Neuronal stem cell (in vitro differentiated cells): ENCODE results near the gene KCNH2.

Experiments
- DNase-seq: peaks from one replicate; pipeline ENCODE4 v3.0.0-alpha.2; 2013; ENCODE audit warnings: low spot score
- H2AFZ ChIP-seq: one replicate; pipeline ENCODE4 v1.6.1; 2013; ENCODE audit warnings: mild to moderate bottlenecking, low read length, inconsistent platforms
- H2AK5ac ChIP-seq: 2 replicates; pipeline ENCODE4 v1.6.1; 2013; ENCODE audit warnings: low read depth, mild to moderate bottlenecking, inconsistent platforms, low read length, moderate library complexity, mixed read lengths
- H2BK120ac ChIP-seq: 2 replicates; pipeline ENCODE4 v1.6.1; 2013; ENCODE audit warnings: low read depth, mild to moderate bottlenecking, inconsistent platforms, low read length, moderate library complexity, mixed read lengths
- H2BK12ac ChIP-seq: one replicate; pipeline ENCODE4 v1.6.1; 2013; ENCODE audit warnings: low read length, inconsistent platforms
- H2BK15ac ChIP-seq: 2 replicates; pipeline ENCODE4 v1.6.1; 2013; ENCODE audit warnings: mild to moderate bottlenecking, low read length, inconsistent platforms, mixed read lengths
- H2BK5ac ChIP-seq: one replicate; pipeline ENCODE4 v1.6.1; 2013; ENCODE audit warnings: inconsistent platforms, mild to moderate bottlenecking, low read length, moderate library complexity
- H3K14ac ChIP-seq: one replicate; pipeline ENCODE4 v1.6.1; 2013; ENCODE audit warnings: low read length, inconsistent platforms
- H3K18ac ChIP-seq: 2 replicates; pipeline ENCODE4 v1.6.1; 2013; ENCODE audit warnings: low read length, inconsistent platforms
- H3K23ac ChIP-seq: 2 replicates; pipeline ENCODE4 v1.6.1; 2013; ENCODE audit warnings: low read depth, mild to moderate bottlenecking, mixed read lengths, low read length, inconsistent platforms; ENCODE audit not compliant: poor library complexity
- H3K27ac ChIP-seq: replicated peaks from 3 replicates; pipeline ENCODE4 v1.5.1; 2013; ENCODE audit warnings: low read length, inconsistent platforms
- H3K27me3 ChIP-seq, 3 experiments: 2 replicates each; pipeline ENCODE4 v1.6.1; 2013; ENCODE audit warnings: low read length in 3 of 3, mild to moderate bottlenecking in 2 of 3, inconsistent platforms in 1 of 3, low read depth in 1 of 3, mixed read lengths in 1 of 3, moderate library complexity in 1 of 3; ENCODE audit not compliant: control insufficient read depth in 3 of 3, insufficient read depth in 3 of 3
- H3K36me3 ChIP-seq, 2 donors: replicated peaks in 1 of 2; 2 replicates each; pipeline ENCODE4 v1.6.1; 2013; ENCODE audit warnings: low read length in 2 of 2; ENCODE audit not compliant: control insufficient read depth in 2 of 2, insufficient read depth in 2 of 2
- H3K4ac ChIP-seq: 2 replicates; pipeline ENCODE4 v1.6.1; 2013; ENCODE audit warnings: inconsistent platforms, mild to moderate bottlenecking, low read length, moderate library complexity
- H3K4me1 ChIP-seq, 2 donors: 1 replicate in 1 of 2; 2 replicates in 1 of 2; pipeline ENCODE4 v1.6.1; 2013; ENCODE audit warnings: low read length in 2 of 2, low read depth in 1 of 2; ENCODE audit not compliant: control insufficient read depth in 2 of 2, insufficient read depth in 1 of 2
- H3K4me2 ChIP-seq: one replicate; pipeline ENCODE4 v1.6.1; 2013; ENCODE audit warnings: mild to moderate bottlenecking, low read length, inconsistent platforms; ENCODE audit not compliant: insufficient read depth, poor library complexity, severe bottlenecking
- H3K4me3 ChIP-seq, 2 donors: 2 replicates each; pipeline ENCODE4 v1.5.1; 2013; ENCODE audit warnings: low read length in 2 of 2, mild to moderate bottlenecking in 2 of 2, inconsistent platforms in 1 of 2, moderate library complexity in 1 of 2
- H3K79me1 ChIP-seq: one replicate; pipeline ENCODE4 v1.6.1; 2013; ENCODE audit warnings: low read depth, mild to moderate bottlenecking, inconsistent platforms, low read length, moderate library complexity
- H3K9ac ChIP-seq: one replicate; pipeline ENCODE4 v1.6.1; 2013; ENCODE audit warnings: mild to moderate bottlenecking, low read depth, low read length, inconsistent platforms; ENCODE audit not compliant: poor library complexity
- H3K9me3 ChIP-seq, 2 donors: replicated peaks in 1 of 2; 2 replicates each; pipeline versions ENCODE3 to v1.6.1; 2013; ENCODE audit warnings: low read length in 2 of 2, mild to moderate bottlenecking in 2 of 2, inconsistent platforms in 1 of 2, low read depth in 1 of 2, mixed read lengths in 1 of 2, moderate library complexity in 1 of 2; ENCODE audit not compliant: control insufficient read depth in 2 of 2, insufficient read depth in 1 of 2
- H4K8ac ChIP-seq: one replicate; pipeline ENCODE4 v1.6.1; 2013; ENCODE audit warnings: low read depth, mild to moderate bottlenecking, inconsistent platforms, low read length, moderate library complexity
- H4K91ac ChIP-seq: one replicate; pipeline ENCODE4 v1.6.1; 2013; ENCODE audit warnings: low read length, low read depth, mild to moderate bottlenecking, inconsistent platforms; ENCODE audit not compliant: poor library complexity
- WGBS, 2 donors: extraction: QIAGEN DNeasy Blood & Tissue Kit; methylation state at CpG; one replicate each; pipeline ENCODE4 v1.1.7; 2013; ENCODE audit warnings: missing lambda C conversion rate in 2 of 2, mixed read lengths in 1 of 2; ENCODE audit not compliant: insufficient read length in 2 of 2, insufficient replicate concordance in 1 of 2; ENCODE audit errors: extremely low coverage in 2 of 2; 5-methylcytosine and 5-hydroxymethylcytosine counted together

The KCNH2 gene

GRCh38 chr7:150961510-150962289 is 16.4 kb downstream of the KCNH2 start:
- peaks cover 0 to 9% (median 0%) of the 10 kb centered on the region in 3 experiments for H3K27me3 ChIP-seq
- peak overlapping the region; percentile 87 for H2AFZ ChIP-seq
- H3K9ac ChIP-seq, result peak overlapping the region; percentile 9
- peaks cover 3 to 22% of the 10 kb centered on the region in 2 donors for H3K4me1 ChIP-seq
- WGBS, 2 donors, result no CpG with 5 or more reads among the region's 17 CpGs
- H2BK12ac ChIP-seq, result no peak overlapping the region
- no peak overlapping the region for H3K23ac ChIP-seq
- H4K8ac ChIP-seq, result no peak overlapping the region
- no peaks in the 10 kb centered on the region for H3K9me3 ChIP-seq
- peak overlapping the region; percentile 66 for H3K18ac ChIP-seq
- H3K14ac ChIP-seq, result no peak overlapping the region
- peak overlapping the region; percentile 60 for H2AK5ac ChIP-seq
- no peak overlapping the region for H4K91ac ChIP-seq
- no peak overlapping the region for H3K4ac ChIP-seq
- H2BK120ac ChIP-seq, result no peak overlapping the region
- no peak overlapping the region for H3K4me2 ChIP-seq
- no peak for DNase-seq
- no peak overlapping the region for H2BK15ac ChIP-seq
- H3K27ac ChIP-seq, result no peak overlapping the region
- H3K79me1 ChIP-seq, result no peaks in the 10 kb centered on the region
- no peaks in the 10 kb centered on the region for H3K36me3 ChIP-seq
- H3K4me3 ChIP-seq, result no peak overlapping the region
- no peak overlapping the region for H2BK5ac ChIP-seq

GRCh38 chr7:150959739-150960734 is 18.1 kb downstream of the KCNH2 start:
- Histone ChIP-seq H3K79me1 (peaks cover 3% of the 10 kb centered on the region), H2AFZ (no peak overlapping the region), H4K8ac (no peak overlapping the region), H3K23ac (no peak overlapping the region), H2BK5ac (no peak overlapping the region), H3K4me2 (no peak overlapping the region), H3K14ac (no peak overlapping the region), H4K91ac (no peak overlapping the region), H3K4me1 (peaks cover 13 to 26% of the 10 kb centered on the region in 2 donors), H3K27me3 (peaks cover 0 to 9% (median 0%) of the 10 kb centered on the region in 3 experiments), H3K18ac (no peak overlapping the region), H2BK12ac (no peak overlapping the region), H2AK5ac (no peak overlapping the region), H3K9ac (no peak overlapping the region), H2BK120ac (no peak overlapping the region), H2BK15ac (no peak overlapping the region), H3K36me3 (no peaks in the 10 kb centered on the region), H3K4ac (no peak overlapping the region), H3K9me3 (no peaks in the 10 kb centered on the region), H3K4me3 (no peak overlapping the region), H3K27ac (no peak overlapping the region)
- WGBS, 2 donors, result no CpG with 5 or more reads among the region's 24 CpGs
- no peak for DNase-seq

- H2BK12ac ChIP-seq, result no peak overlapping the region
- H3K4ac ChIP-seq, result no peak overlapping the region
- H3K79me1 ChIP-seq, result peaks cover 5% of the 10 kb centered on the region
- H3K4me2 ChIP-seq, result no peak overlapping the region
- no peak overlapping the region for H4K8ac ChIP-seq
- H2AFZ ChIP-seq, result no peak overlapping the region
- no peak overlapping the region for H2BK5ac ChIP-seq
- no peak overlapping the region for H3K27ac ChIP-seq
- H3K18ac ChIP-seq, result no peak overlapping the region
- H2AK5ac ChIP-seq, result no peak overlapping the region
- no peak overlapping the region for H4K91ac ChIP-seq
- H2BK120ac ChIP-seq, result no peak overlapping the region
- no CpG with 5 or more reads among the region's 3 CpGs for WGBS, 2 donors
- H3K9me3 ChIP-seq, result no peaks in the 10 kb centered on the region
- H3K9ac ChIP-seq, result no peak overlapping the region
- H2BK15ac ChIP-seq, result no peak overlapping the region
- no peak overlapping the region for H3K4me3 ChIP-seq
- peak overlapping the region; percentile 22 for H3K23ac ChIP-seq
- peaks cover 0 to 9% (median 0%) of the 10 kb centered on the region in 3 experiments for H3K27me3 ChIP-seq
- H3K4me1 ChIP-seq, result peaks cover 18 to 20% of the 10 kb centered on the region in 2 donors
- H3K36me3 ChIP-seq, result no peaks in the 10 kb centered on the region
- DNase-seq, result no peak
- H3K14ac ChIP-seq, result no peak overlapping the region
These were observed 19.0 kb downstream of the KCNH2 start for GRCh38 chr7:150959081-150959480.

- peaks cover 5% of the 10 kb centered on the region for H3K79me1 ChIP-seq
- H2BK15ac ChIP-seq, result no peak overlapping the region
- H4K91ac ChIP-seq, result no peak overlapping the region
- H3K27ac ChIP-seq, result no peak overlapping the region
- H3K27me3 ChIP-seq, result peaks cover 0 to 9% (median 0%) of the 10 kb centered on the region in 3 experiments
- no peak overlapping the region for H3K4me2 ChIP-seq
- H2BK12ac ChIP-seq, result no peak overlapping the region
- no peak for DNase-seq
- H3K9me3 ChIP-seq, result no peaks in the 10 kb centered on the region
- no peak overlapping the region for H3K23ac ChIP-seq
- H2AFZ ChIP-seq, result no peak overlapping the region
- no peak overlapping the region for H3K18ac ChIP-seq
- peaks cover 18 to 20% of the 10 kb centered on the region in 2 donors for H3K4me1 ChIP-seq
- no peak overlapping the region for H3K14ac ChIP-seq
- H4K8ac ChIP-seq, result no peak overlapping the region
- H2BK5ac ChIP-seq, result no peak overlapping the region
- no peak overlapping the region for H2BK120ac ChIP-seq
- H3K9ac ChIP-seq, result no peak overlapping the region
- no peak overlapping the region for H3K4ac ChIP-seq
- no CpG with 5 or more reads among the region's 13 CpGs for WGBS, 2 donors
- no peaks in the 10 kb centered on the region for H3K36me3 ChIP-seq
- H2AK5ac ChIP-seq, result no peak overlapping the region
- H3K4me3 ChIP-seq, result no peak overlapping the region
These were observed 19.5 kb downstream of the KCNH2 start for GRCh38 chr7:150958597-150958996.
